NT2/D1 (cell line): ENCODE data around the gene ERVH48-1.

Source experiments
- YY1 ChIP-seq: IDR thresholded peaks from 2 replicates; pipeline ENCODE4 v1.6.1; 2011; ENCODE audit not compliant: insufficient read length, insufficient read depth
- ZNF274 ChIP-seq: IDR thresholded peaks from 2 replicates; pipeline ENCODE4 v1.6.1; 2011; ENCODE audit warnings: mild to moderate bottlenecking, low read depth, low read length

DNA sequence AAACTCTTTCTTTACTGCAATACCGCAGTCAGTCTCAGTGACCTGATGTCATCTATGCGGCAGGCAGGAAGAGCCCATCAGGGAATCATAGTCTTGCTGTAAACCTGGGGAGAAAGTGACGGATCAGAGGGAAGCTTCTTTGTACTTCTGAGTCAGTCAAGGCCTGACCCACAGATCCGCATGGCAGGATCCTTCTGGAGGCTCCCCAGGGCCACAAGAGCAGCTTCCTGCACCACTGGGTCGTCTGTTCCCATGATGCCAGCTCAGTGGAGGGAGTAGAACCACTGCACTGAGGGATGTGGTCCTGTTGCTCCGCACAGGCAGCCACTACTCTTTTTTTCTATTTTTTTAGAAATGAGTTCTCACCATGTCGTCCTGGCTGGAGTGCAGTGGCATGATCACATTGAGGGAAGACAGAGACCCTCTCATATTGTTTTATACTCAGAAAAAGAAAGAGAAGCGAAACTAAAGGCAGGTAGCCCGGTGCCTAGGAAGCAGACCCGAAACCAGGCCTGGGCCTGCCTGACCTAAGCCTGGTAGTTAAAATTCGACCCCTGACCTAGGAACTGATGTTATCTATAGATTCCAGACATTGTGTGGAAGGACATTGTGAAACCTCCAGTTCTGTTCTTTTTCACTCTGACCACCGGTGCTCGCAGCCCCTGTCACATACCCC lies 6.3 kb upstream of the ERVH48-1 start:
- no peak for TF ChIP-seq ZNF274
- TF ChIP-seq YY1 = no peak
